BLaER1 (cell line): Measurements from ENCODE around the gene UBAC1.
A peak's percentile ranks its signal among the peaks of the same experiment; 100 is the strongest.
"Not testable (repeated sequence)": the region's sequence is repeated elsewhere in the genome, so short reads cannot be mapped to it uniquely, and the experiment has no call there.

ENCODE experiments used
- H3K27ac ChIP-seq: shearing (Covaris generic); formaldehyde crosslinking; 2 replicates; pipeline ENCODE4 v1.8.1; 2022
- H3K27me3 ChIP-seq: shearing (Covaris generic); formaldehyde crosslinking; 2 replicates; pipeline ENCODE4 v1.8.1; 2022
- H3K36me3 ChIP-seq: shearing (Covaris generic); formaldehyde crosslinking; 2 replicates; pipeline ENCODE4 v1.8.1; 2022
- H3K4me1 ChIP-seq: shearing (Covaris generic); formaldehyde crosslinking; 2 replicates; pipeline ENCODE4 v1.8.1; 2022
- H3K4me2 ChIP-seq: shearing (Covaris generic); formaldehyde crosslinking; 2 replicates; pipeline ENCODE4 v1.8.1; 2022
- H3K4me3 ChIP-seq: shearing (Covaris generic); formaldehyde crosslinking; 2 replicates; pipeline ENCODE4 v1.8.1; 2022
- H3K9ac ChIP-seq: shearing (Covaris generic); formaldehyde crosslinking; 2 replicates; pipeline ENCODE4 v1.8.1; 2022
- H3K9me3 ChIP-seq: shearing (Covaris generic); formaldehyde crosslinking; 2 replicates; pipeline ENCODE4 v1.8.1; 2022
- H4K20me1 ChIP-seq: shearing (Covaris generic); formaldehyde crosslinking; 2 replicates; pipeline ENCODE4 v1.8.1; 2022
- Cebpa-rat ChIP-seq: shearing (Covaris generic); IDR thresholded peaks from 2 replicates; pipeline ENCODE4 v1.8.1; 2022

Gene UBAC1

GRCh38 chr9:135945969-135946368, 15.2 kb downstream of the UBAC1 start:
- no peak for TF ChIP-seq Cebpa-rat
- no peaks in the 10 kb centered on the region for H3K27me3 ChIP-seq
- H3K27ac ChIP-seq: no peak overlapping the region
- peaks cover 73% of the 10 kb centered on the region for H4K20me1 ChIP-seq
- no peaks in the 10 kb centered on the region for H3K9me3 ChIP-seq
- peaks cover 27% of the 10 kb centered on the region for H3K4me1 ChIP-seq
- H3K4me2 ChIP-seq: no peak overlapping the region; the same call in 1 of the 2 replicates
- no peak overlapping the region for H3K4me3 ChIP-seq
- peak overlapping the region; percentile 40; the same call in 1 of the 2 replicates for H3K9ac ChIP-seq
- peaks cover 90% of the 10 kb centered on the region for H3K36me3 ChIP-seq

DNA sequence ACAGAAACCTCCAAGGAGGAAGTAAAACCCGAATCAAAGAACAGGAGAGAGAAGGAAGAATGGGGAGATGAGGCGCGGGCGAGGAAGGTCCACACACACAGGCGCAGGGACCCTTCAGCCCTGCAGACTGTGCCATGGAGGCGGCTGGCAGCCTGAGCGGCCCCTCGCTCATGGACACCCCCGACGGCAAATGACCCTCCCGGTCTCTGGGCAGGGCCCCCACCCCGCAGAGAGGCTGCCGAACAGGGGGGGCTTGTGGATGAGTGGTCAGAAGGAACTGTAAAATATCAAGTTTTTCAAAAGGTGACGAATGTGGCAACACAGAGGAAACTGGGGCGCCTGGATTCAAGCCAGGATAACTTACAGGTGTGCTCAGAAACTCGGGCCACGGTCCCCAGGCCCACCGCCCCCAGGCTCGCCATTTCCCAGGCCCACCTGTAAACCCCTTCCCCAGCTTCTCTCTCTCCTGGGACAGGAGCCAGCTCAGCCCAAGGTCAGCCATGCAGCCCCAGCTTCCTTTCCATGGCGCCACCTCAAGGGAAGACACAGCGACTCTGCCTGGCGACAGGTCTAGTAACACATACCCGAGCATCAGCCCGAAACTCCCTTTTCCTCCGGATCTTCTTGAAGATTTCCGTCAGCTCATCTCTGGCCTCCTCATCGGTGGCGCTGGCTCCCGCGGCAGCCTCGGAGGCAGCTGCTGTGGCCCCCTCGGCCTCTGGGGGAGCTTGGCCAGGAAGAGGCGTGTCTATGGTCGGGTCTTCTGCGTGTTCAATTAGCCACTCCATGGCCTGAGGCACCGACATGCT, 16.5 kb downstream of the UBAC1 start:
- Histone ChIP-seq H3K4me3 (peak overlapping the region; percentile 40), H3K9me3 (no peaks in the 10 kb centered on the region), H3K9ac (peak overlapping the region; percentile 50), H3K27ac (peak overlapping the region; percentile 68), H4K20me1 (peaks cover 75% of the 10 kb centered on the region), H3K27me3 (no peaks in the 10 kb centered on the region), H3K36me3 (peaks cover 87% of the 10 kb centered on the region), H3K4me1 (peaks cover 27% of the 10 kb centered on the region), H3K4me2 (peak overlapping the region; percentile 91)
- no peak for TF ChIP-seq Cebpa-rat

- peak overlapping the region; percentile 91 for H3K4me2 ChIP-seq
- peaks cover 72% of the 10 kb centered on the region for H4K20me1 ChIP-seq
- peaks cover 88% of the 10 kb centered on the region for H3K36me3 ChIP-seq
These were observed 17.6 kb downstream of the UBAC1 start for GRCh38 chr9:135943604-135944003.

DNA sequence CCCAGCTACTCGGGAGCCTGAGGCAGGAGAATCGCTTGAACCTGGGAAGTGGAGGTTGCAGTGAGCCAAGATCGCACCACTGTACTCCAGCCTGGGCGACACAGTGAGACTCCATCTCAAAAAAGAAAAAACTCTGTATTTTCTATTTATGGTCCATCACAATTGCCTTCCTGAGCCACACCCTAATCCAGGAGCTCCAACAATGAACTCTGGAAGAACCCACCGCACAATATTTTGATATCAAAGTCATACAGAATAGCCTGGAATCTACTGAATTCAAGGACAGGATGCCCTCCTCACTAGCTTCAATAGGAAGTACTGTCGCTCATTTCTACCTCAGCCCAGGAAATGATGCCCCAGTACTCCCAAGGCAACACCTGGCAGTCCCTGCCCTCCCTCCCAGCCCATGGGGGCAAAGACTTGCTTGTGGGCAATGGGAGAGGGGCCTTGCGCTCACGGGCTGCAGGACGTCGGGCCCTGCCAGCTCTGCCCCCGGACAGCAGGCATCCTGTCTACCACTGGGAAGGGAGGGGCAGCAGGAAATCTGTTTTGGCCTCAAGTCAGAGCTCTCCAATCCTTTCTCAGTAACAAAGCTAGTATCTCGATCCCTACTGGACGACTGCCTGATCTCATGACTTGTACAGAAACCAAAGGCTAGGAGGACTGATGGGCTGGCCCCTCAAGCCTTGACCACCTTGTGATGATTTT, 19.7 kb downstream of the UBAC1 start:
- Histone ChIP-seq H3K27me3 (no peaks in the 10 kb centered on the region), H3K9ac (no peak overlapping the region), H4K20me1 (peaks cover 62% of the 10 kb centered on the region), H3K36me3 (peaks cover 88% of the 10 kb centered on the region), H3K9me3 (peaks cover 6% of the 10 kb centered on the region), H3K27ac (no peak overlapping the region), H3K4me3 (no peak overlapping the region), H3K4me1 (peaks cover 27% of the 10 kb centered on the region), H3K4me2 (no peak overlapping the region)
- TF ChIP-seq Cebpa-rat: no peak

More at GRCh38 chr9:135943604-135944003, 17.6 kb downstream of the UBAC1 start:
- H3K9me3 ChIP-seq, H3K4me3 ChIP-seq, H3K27ac ChIP-seq, H3K27me3 ChIP-seq, H3K9ac ChIP-seq: not testable (repeated sequence)
- peaks cover 27% of the 10 kb centered on the region for H3K4me1 ChIP-seq

DNA sequence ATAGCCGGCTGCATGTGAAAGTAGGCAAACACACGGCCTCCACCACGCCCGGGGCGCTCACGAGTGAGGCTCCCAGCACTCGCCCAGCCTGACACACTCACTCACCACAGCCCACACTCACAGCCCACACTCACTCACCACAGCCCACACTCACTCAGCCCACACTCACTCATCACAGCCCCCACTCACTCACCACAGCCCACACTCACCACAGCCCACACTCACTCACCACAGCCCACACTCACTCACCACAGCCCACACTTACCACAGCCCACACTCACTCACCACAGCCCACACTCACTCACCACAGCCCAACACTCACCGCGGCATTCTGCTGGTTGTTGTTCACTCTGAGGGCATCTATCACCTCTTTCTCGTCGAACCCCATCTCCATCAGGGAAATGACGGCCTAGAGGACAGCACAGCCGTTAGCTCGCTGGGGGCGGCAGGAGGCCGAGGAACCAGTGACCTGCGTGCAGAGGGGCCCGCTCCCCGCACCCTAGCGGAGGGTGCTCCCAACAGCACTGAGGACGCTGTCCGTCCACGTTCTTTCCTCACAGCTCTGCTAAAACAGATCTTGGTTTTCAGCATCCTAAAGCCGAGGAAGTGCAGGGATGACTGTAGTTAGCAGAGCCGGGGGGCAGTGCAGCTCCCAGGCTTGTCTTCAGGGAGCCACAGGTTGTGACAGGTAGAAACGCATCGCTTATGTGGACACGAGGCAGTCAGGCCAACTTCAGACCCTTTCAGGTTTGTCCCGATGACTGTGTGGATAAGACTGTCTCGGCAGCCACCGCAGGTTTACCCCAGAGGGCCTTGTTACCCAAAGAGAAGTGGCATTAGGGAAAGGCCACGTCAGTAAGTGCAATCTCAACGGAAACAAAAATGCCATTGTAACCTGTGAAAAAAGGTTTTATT, 21.6 kb downstream of the UBAC1 start:
- peaks cover 10% of the 10 kb centered on the region for H3K9me3 ChIP-seq
- H3K27ac ChIP-seq: no peak overlapping the region
- H3K27me3 ChIP-seq: no peaks in the 10 kb centered on the region
- H4K20me1 ChIP-seq: peaks cover 48% of the 10 kb centered on the region
- no peak overlapping the region for H3K4me2 ChIP-seq
- TF ChIP-seq Cebpa-rat: no peak
- H3K4me3 ChIP-seq: no peak overlapping the region
- peaks cover 91% of the 10 kb centered on the region for H3K36me3 ChIP-seq
- peaks cover 14% of the 10 kb centered on the region for H3K4me1 ChIP-seq
- no peak overlapping the region for H3K9ac ChIP-seq

DNA sequence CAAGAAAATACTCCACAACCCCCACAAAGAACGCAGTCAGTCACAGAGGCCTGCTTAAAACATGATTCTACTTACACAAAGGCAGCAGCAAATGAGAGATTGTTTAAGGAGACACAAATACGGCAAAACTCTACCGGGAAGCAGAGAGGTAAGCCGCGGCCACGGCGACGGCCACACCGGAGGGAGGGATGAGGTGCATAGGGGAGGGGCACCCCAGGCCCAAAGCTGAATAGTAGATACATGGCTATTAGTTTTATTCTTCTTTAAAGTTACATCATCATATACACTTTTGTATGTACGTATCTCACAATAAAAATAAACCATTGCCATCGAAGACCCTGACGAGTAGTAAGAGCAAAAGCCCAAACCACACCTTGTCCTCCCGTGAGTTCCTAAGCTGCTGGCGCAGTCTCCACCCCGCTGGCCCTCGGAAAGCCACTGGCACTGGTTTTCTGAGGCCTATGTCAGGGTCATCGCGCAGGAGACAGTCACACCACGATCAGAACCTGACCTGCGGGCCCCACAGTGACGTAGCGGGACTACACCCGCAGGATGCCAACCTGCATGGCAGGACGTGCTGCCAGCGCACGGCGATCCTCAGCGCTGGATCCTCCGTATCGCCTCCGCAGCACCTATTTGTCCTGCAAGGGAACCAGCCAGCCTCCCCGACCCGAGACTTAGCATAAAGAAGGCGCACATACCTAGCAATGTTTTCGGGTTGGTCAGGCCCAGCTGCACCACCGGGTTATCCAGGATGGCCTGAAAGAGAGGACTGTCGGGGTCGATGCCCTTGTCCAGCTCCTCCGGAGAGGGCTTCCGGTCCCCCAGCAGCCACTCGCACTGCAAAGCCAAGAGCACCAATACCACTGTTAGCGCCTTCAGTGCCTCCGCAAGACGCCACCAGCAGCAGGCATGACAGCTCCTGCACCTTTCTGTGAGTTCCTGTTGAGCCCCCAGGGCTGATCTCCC, 23.4 kb downstream of the UBAC1 start:
- H3K36me3 ChIP-seq: peaks cover 95% of the 10 kb centered on the region
- peaks cover 48% of the 10 kb centered on the region for H4K20me1 ChIP-seq

DNA sequence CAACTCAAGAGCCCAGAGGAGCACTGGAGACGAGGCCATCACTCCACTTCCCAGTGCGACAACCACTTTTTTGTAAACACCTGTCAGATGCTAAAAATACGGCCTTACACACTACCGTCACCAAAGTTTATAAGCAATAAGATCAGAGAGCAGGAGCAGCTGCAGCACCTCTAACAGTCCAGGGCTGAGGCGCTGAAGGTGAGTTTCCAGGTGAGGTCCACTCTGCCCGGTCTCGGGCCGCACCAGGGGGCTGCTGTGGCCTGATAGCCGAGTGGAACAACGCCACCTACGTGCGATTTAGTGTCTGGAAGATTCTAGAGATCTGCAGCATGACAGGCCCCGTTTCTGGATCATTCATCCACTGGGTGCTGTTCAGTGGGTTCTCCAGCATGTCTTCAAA, 28.1 kb downstream of the UBAC1 start:
- Histone ChIP-seq H3K36me3 (peaks cover 93% of the 10 kb centered on the region), H3K4me3 (no peak overlapping the region), H3K27ac (no peak overlapping the region), H3K4me1 (peaks cover 35% of the 10 kb centered on the region), H3K4me2 (no peak overlapping the region), H4K20me1 (peaks cover 56% of the 10 kb centered on the region), H3K9me3 (peaks cover 10% of the 10 kb centered on the region), H3K27me3 (no peaks in the 10 kb centered on the region), H3K9ac (no peak overlapping the region)
- TF ChIP-seq Cebpa-rat: no peak

More for the DNA sequence above, 23.4 kb downstream of the UBAC1 start:
- Histone ChIP-seq H3K27ac (no peak overlapping the region), H3K4me1 (no peaks in the 10 kb centered on the region), H3K4me2 (no peak overlapping the region), H3K9me3 (peaks cover 10% of the 10 kb centered on the region), H3K9ac (no peak overlapping the region), H3K27me3 (no peaks in the 10 kb centered on the region), H3K4me3 (no peak overlapping the region)
- TF ChIP-seq Cebpa-rat: no peak

- peaks cover 92% of the 10 kb centered on the region for H3K36me3 ChIP-seq
- peaks cover 10% of the 10 kb centered on the region for H3K9me3 ChIP-seq
- no peak overlapping the region for H3K4me3 ChIP-seq
- H3K27me3 ChIP-seq: no peaks in the 10 kb centered on the region
- peaks cover 60% of the 10 kb centered on the region for H4K20me1 ChIP-seq
- no peak for TF ChIP-seq Cebpa-rat
- peaks cover 35% of the 10 kb centered on the region for H3K4me1 ChIP-seq
- no peak overlapping the region for H3K4me2 ChIP-seq
- H3K9ac ChIP-seq: no peak overlapping the region
- no peak overlapping the region for H3K27ac ChIP-seq
These were observed 28.5 kb downstream of the UBAC1 start for GRCh38 chr9:135932656-135933055.
